ENCODE results near the gene SZT2. TPM values are rescaled to one million over a fixed set of nuclear protein-coding genes. Genes with fewer than 3 reads are reported as not detected.

SZT2 gene
- total and polyA plus RNA-seq, 10 of the 15 experiments (the other 5 are each of a cell fraction or from before 2014, with no cell fraction given), result 1.4 to 38.3 (median 12.7) TPM

- Histone ChIP-seq H2AFZ (ENCODE audit: control insufficient read depth, low read depth, low read length) (no peak overlapping the region), H4K20me1 (ENCODE audit: control insufficient read depth, insufficient read depth) (0 out of 2 replicates have a peak, but pooled peaks cover 4% of the 10 kb centered on the region), H3K27ac (ENCODE audit: control insufficient read depth, insufficient read depth) (no peak overlapping the region), H3K79me2 (ENCODE audit: control insufficient read depth, insufficient read depth, low read length) (no peaks in the 10 kb centered on the region), H3K4me2 (ENCODE audit: control insufficient read depth, insufficient read depth) (no peak overlapping the region), H3K36me3 (ENCODE audit: control insufficient read depth in 2 of 2, insufficient read depth in 2 of 2, low read length in 1 of 2) (peaks cover 29 to 39% of the 10 kb centered on the region in 2 experiments), H3K9me3 (replicated peaks; ENCODE audit: control insufficient read depth, insufficient read depth, low read length) (no peaks in the 10 kb centered on the region), H3K27me3 (replicated peaks in 1 of 2; ENCODE audit: control insufficient read depth in 2 of 2, insufficient read depth in 2 of 2, low read length in 1 of 2) (no peaks in the 10 kb centered on the region), H3K4me1 (ENCODE audit: control insufficient read depth, insufficient read depth, low read length) (no peaks in the 10 kb centered on the region), H3K9ac (ENCODE audit: control insufficient read depth, insufficient read depth, low read length) (no peak overlapping the region), H3K4me3 (no peak overlapping the region)
- ChIA-PET RAD21 (ENCODE audit: unreplicated experiment) (no interaction called here), SMC1A (ENCODE audit: uncharacterized antibody, unreplicated experiment) (no interaction called here), CTCF (no interaction called here), POLR2A (no interaction called here)
- no TSS peak for BruUV-seq (replicated peaks)
- TF ChIP-seq SREBF2 (IDR thresholded peaks at IDR 0.05; ENCODE audit: low read length) (no peak), TCF7 (IDR thresholded peaks at IDR 0.05; ENCODE audit: borderline replicate concordance) (no peak), BCLAF1 (IDR thresholded peaks at IDR 0.05) (no peak), MEF2B (IDR thresholded peaks at IDR 0.05; ENCODE audit: partially characterized antibody, poor library complexity, severe bottlenecking) (no peak), FOS (IDR thresholded peaks at IDR 0.05; ENCODE audit: borderline replicate concordance, extremely low read depth, insufficient read length) (no peak), IRF5 (IDR thresholded peaks at IDR 0.05; ENCODE audit: borderline replicate concordance) (no peak), BCL11A (IDR thresholded peaks at IDR 0.05; ENCODE audit: low read depth, low read length) (no peak), YY1 (IDR thresholded peaks at IDR 0.05; ENCODE audit: low read depth, low read length) (no peak), ZBTB40 (IDR thresholded peaks at IDR 0.05; ENCODE audit: borderline replicate concordance) (no peak), NRF1 (conservative IDR thresholded peaks at IDR 0.05; ENCODE audit: low read depth, low read length) (no peak), HSF1 (IDR thresholded peaks at IDR 0.05; ENCODE audit: low read depth, low read length) (no peak), PAX8 (IDR thresholded peaks at IDR 0.05) (no peak)
- no peak for FAIRE-seq
- WGBS (ENCODE audit: insufficient coverage, insufficient replicate concordance, low lambda C conversion rate, missing lambda C conversion rate), result 80% methylated on average over 8 of the region's 9 CpGs
- no peak for ATAC-seq
- intact Hi-C loops (cut with micrococcal nuclease; ENCODE audit: unreplicated experiment) (no loop called here), in situ Hi-C loops (cut with MboI) (no loop called here)
- DNase-seq (ENCODE audit: low read depth, low spot score), result no peak
These were observed 42.6 kb downstream of the SZT2 start for GRCh38 chr1:43432171-43432860.

All from GM12878 (cell line).